GM18502 (cell line): ENCODE measurements around the gene WDR91.

Source experiments
- ATAC-seq: cut with Tn5 transposase; IDR thresholded peaks from one replicate; pipeline ENCODE4 v1.9.1; 2021; ENCODE audit warnings: mild to moderate bottlenecking; ENCODE audit not compliant: unreplicated experiment, poor library complexity

The WDR91 gene

GRCh38 chr7:135164357-135165061 lies 46.8 kb downstream of the WDR91 start:
- ATAC-seq, result no peak

GRCh38 chr7:135162382-135163001 lies 48.8 kb downstream of the WDR91 start:
- ATAC-seq, result no peak

GRCh38 chr7:135161669-135162068 lies 49.7 kb downstream of the WDR91 start:
- no peak for ATAC-seq

GRCh38 chr7:135160858-135161653 lies 50.3 kb downstream of the WDR91 start:
- ATAC-seq, result no peak

- peak; percentile 50 for ATAC-seq
Observed at GRCh38 chr7:135160098-135160857, 51.0 kb downstream of the WDR91 start.

GRCh38 chr7:135159359-135160085 lies 51.8 kb downstream of the WDR91 start:
- ATAC-seq, result peak; percentile 12

GRCh38 chr7:135158874-135159273 lies 52.5 kb downstream of the WDR91 start:
- no peak for ATAC-seq

- no peak for ATAC-seq
Observed at GRCh38 chr7:135158141-135158655, 53.1 kb downstream of the WDR91 start.

GRCh38 chr7:135156290-135156689 lies 55.0 kb downstream of the WDR91 start:
- no peak for ATAC-seq

- ATAC-seq, result no peak
Observed at GRCh38 chr7:135154734-135155133, 56.6 kb downstream of the WDR91 start.

GRCh38 chr7:135152442-135152841 lies 58.9 kb downstream of the WDR91 start:
- ATAC-seq, result no peak

GRCh38 chr7:135151533-135151932 lies 59.8 kb downstream of the WDR91 start:
- peak; percentile 31 for ATAC-seq

- no peak for ATAC-seq
Observed at GRCh38 chr7:135151132-135151531, 60.2 kb downstream of the WDR91 start.

- no peak for ATAC-seq
Observed at GRCh38 chr7:135150072-135150782, 61.1 kb downstream of the WDR91 start.

GRCh38 chr7:135147899-135148721 lies 63.2 kb downstream of the WDR91 start, which contains the start of gene TMEM140:
TMEM140 (plus strand) TSS chr7:135148072; CDS start chr7:135164442, 16,370 bp downstream.
- peak; percentile 78 for ATAC-seq

GRCh38 chr7:135147341-135147898 lies 63.9 kb downstream of the WDR91 start:
- ATAC-seq, result peak; percentile 11

GRCh38 chr7:135143885-135144668 lies 67.2 kb downstream of the WDR91 start:
- no peak for ATAC-seq
